Placental epithelial cell (primary cell): ENCODE results near the gene GRIK3. TPM values are rescaled to one million over a fixed set of nuclear protein-coding genes. Genes with fewer than 3 reads are reported as not detected.

Source experiments
- total RNA-seq: library from RNA; depleted of rRNA; stranded (reverse); fragments of >200 nt; gene quantifications from 2 replicates; pipeline ENCODE4 v1.2.3, GENCODE V29; 2012

GRIK3 gene
- not detected in 2 replicates for total RNA-seq

DNA sequence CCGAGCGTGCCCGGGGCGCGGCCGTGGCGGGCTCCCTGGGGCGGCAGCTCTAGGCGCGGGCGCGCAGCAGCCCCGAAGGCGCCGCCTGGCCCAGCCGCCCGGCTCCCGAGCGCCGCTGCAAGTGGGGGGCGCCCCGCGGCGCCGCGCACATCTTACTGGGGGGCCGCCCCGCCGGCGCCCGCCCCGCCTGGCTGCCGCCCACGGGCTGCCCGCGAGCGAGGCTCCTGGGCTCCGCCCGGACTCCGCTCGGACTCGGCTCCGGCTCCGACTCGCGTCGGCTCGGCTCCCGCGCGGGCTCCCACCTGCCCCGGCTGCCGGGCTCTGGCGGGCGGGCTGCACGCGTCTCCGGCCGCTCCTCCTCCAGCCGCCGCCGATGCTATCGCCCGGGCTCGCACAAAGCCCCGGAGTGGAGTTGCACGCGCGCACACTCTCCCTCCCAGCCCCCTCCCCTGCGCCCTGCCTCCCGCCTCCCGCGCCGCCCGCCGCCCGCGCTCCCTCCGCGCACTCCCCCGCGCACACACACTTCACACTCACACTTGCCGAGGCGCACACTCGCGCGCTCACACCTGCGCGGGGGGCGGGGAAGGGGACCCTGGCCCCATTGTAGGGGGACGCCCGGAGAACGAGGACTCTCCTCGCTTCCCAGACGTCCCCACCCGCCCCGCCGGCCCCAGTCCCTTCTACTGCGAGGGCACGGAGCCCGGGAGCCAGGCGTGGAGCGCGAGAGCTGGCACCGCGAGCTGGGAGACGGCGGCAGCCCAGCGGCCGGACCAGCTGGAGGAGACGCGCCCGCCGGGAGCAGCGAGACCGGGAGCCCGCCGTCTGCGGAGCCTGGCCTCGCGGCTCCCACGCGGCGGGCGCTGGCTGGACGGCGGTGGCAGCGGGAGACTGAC, at the start of gene GRIK3:
Gene GRIK3 (minus strand): TSS at position 395 of the 893 bp plus-strand sequence. CDS start 407 bp downstream, outside the sequence.

